NCI-H1417 treated with DMSO at 0.1 percent for 48 hours (cell line): ENCODE measurements around the gene ZNF595.
"Not testable (repeated sequence)": the region's sequence is repeated elsewhere in the genome, so short reads cannot be mapped to it uniquely, and the experiment has no call there.

Experiments used
- DNase-seq: peaks from one replicate; lab custom pipeline; 2025; lab: John Stamatoyannopoulos, UW

Gene ZNF595

DNA sequence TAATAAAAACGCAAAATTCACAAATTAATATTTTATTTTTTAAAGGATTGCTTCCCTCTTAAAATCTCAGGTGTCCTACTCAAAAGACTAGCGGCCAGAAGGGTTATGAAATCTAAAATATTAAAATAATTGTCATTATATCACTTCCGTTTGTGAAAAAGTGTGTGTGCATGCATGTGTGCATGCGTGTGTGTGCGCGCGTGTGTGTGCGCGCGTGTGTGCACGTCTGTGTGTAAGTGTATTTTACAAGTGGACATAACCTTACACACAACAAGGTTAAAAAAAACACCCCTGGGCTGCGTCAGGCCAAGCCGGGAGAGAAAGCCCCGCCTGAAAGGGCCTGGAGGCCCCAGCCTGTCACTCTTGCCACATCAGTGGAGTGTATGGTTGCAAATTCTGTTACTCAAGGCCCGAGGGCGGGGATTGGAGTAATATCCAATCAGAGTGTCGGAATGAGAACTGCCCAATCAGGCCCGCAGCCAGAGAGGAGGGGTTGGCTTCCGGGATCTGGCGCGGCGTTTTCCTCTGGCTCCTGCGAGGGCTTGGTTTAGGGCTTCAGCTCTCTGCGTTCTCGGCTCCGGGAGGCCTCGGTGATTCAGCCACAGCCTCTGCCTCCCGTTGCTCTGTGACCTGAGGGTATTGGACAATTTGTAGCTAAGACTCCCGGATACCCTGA, at the start of gene ZNF595:
ZNF595 (plus strand) TSS at position 518 of the 676 bp plus-strand sequence. CDS start 168 bp downstream, outside the sequence.
- not testable (repeated sequence) for DNase-seq

DNA sequence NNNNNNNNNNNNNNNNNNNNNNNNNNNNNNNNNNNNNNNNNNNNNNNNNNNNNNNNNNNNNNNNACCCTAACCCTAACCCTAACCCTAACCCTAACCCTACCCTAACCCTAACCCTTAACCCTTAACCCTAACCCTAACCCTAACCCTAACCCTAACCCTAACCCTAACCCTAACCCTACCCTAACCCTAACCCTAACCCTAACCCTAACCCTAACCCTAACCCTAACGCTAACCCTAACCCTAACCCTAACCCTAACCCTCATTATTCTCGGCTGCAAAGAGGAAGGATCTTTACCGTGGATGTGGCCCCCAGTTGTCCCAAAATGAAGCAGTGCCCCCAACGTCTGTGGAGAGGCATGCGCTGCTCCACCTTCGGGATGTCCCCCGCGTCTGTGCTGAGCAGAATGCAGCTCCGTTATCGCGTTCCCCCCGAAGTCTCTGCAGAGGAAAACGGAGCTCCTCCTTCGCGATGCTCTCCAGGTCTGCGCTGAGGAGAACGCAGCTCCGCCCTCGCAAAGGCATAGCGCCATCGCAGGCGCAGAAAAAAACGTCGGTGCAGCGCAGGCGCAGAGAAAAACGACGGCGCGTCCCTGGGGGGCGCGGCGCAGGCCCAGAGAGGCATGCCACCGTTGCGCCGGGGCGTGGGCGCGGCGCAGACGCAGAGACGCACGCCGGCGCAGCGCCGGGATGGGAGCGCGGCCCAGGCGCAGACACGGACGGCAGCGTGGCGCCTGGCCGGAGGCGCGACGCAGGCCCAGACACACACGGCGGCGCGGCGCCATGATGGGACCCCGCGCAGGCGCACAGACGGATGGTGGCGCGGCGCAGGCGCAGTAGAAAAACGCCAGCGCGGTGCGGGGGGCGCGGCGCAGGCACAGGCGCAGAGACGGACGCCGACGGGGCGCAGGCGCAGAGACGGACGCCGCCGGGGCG, 42.9 kb upstream of the ZNF595 start:
- not testable (repeated sequence) for DNase-seq

DNA sequence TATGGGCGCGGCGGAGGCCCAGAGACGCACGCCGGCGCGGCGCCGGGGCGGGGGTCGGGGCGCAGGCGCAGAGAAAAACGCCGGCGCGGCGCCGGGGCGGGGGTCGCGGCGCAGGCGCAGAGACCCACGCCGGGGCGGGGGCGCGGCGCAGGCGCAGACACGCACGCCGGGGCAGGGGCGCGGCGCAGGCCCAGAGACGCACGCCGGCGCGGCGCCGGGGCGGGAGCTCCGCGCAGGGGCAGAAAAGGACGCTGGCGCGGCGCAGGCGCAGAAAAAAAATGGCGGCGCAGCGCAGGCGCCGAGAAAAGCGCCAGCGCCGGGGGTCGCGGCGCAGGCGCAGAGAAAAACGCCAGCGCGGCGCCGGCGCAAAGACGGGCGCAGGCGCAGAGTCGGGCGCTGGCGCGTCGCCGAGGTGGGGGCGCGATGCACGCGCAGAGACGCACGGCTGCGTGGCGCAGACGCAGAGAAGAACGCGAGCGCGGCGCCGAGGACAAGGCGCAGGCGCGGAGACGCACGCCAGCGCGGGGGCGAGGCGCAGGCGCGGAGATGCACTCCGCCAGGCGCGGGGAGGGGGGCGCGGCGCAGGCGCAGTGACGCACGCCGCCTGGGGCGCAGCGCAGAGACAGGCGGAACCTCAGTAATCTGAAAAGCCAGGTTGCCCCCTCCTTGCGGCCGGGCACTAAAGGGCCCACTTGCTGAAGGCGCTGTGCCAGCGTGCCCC, 41.9 kb upstream of the ZNF595 start:
- DNase-seq, result not testable (repeated sequence)

DNA sequence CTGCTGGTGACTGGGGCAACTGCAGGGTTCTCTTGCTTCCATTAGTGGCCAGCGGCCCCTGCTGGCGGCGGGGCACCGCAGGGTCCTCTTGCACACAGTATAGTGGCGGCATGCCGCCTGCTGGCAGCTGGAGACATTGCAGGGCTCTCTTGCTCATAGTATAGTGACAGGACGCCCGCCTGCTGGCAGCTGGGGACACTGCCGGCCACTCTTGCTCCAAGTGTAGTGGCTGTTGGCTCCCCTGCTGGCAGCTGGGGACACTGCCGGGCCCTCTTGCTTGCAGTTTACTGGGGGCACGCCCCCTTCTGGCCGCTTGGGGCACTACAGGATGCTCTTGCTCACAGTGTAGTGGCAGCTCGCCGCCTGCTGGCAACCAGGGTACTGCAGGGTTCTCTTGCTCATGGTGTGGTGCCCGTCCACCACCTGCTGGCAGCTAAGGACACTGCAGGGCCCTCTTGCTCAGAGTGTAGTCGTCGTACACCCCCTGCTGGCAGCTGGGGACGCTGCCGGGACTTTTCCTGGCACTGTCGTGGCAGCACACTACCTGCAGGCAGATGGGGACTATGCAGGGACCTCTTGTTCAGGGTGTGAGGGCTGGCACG, 41.2 kb upstream of the ZNF595 start:
- not testable (repeated sequence) for DNase-seq

DNA sequence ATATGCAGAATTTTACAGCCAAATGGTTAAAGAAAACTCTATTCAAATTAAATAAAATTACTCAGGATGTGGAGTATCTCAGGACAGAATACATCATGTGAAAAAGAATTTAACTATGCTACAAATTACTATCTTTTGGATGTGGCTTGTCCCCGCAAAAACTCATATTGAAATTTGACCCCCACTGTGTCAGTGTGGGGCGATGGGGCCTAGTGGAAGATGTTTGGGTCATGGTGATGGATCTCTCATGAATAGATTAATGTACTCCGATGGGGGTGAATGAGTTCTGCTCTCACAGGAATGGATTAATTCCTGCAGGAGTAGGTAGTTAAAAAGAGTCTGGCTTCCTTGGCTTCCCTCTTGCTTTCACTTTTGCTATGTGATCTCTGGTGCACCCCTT, 35.0 kb upstream of the ZNF595 start:
- not testable (repeated sequence) for DNase-seq

DNA sequence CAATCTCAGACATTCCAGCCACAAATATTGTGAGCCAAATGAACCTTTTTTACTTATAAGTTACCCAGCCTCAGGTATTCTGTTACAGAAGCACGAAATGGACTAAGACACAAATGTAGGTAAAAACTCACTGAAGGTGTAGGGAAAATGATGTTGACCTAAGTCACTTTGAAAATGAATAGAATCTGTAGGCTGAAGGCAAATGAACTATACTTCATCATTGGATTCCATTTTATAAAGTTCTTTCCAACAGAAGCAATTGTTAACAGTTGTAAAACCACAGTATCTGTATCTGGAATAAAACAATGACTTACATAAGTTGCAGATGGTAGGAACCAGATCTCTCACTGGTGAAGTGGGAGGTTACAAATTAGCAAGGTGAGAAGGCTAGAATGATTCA, 34.5 kb upstream of the ZNF595 start:
- not testable (repeated sequence) for DNase-seq

DNA sequence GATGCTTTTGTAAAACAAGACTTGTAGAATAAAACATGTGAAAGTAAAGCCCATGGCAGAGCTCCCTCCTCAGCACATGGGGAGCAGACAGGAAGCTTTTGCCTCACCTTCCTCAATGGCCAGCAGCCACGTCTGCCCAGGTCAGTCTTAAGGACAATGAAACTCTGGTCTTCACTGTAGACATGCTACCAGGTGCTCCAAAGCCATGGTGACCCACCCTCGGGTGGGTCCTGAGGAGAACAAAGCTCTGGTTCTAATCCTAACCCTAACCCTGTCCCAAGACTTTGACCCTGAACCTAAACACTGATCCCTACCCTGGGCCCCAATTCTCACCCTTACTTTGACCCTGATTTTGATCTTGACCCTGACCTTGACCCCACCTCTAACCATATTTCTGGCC, 30.2 kb upstream of the ZNF595 start:
- not testable (repeated sequence) for DNase-seq

DNA sequence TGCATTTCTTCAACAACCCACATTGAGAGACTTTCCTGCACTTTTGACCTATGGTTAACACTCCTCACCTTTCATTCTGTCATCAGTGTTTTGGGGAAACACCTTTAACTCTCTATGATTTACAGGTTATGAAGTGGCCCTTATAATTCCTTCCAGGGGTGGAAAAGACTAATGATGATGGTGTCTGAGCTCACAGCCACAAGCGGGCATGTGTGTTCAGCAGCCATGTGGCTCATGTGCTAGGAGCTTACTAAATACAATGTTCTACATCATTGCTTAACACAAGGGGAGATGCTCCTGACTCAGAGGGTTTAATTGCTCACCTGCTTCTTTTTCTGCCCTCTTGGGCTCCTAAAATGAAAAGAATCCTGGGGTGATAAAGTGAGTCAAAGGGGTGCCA, 28.8 kb upstream of the ZNF595 start:
- not testable (repeated sequence) for DNase-seq

DNA sequence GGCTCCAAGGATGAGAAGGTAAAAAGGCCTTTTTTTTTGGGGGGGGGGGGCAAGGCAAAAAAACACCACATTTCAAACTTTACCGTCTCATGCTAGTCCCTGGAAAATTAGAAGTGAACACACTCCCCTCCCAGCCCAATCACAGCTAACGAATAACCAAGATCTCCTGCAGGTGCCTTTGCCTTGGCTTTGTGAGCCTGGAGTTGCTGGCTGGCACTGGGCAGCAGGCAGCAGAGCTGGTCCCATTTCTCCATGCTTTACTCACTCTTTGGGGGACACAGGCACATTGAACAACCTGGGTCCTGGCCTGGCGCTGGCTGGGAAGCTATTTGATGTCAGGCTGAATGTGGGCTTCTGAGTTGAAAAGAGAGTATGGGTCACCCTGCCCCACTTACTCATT, 25.6 kb upstream of the ZNF595 start:
- DNase-seq, result not testable (repeated sequence)

DNA sequence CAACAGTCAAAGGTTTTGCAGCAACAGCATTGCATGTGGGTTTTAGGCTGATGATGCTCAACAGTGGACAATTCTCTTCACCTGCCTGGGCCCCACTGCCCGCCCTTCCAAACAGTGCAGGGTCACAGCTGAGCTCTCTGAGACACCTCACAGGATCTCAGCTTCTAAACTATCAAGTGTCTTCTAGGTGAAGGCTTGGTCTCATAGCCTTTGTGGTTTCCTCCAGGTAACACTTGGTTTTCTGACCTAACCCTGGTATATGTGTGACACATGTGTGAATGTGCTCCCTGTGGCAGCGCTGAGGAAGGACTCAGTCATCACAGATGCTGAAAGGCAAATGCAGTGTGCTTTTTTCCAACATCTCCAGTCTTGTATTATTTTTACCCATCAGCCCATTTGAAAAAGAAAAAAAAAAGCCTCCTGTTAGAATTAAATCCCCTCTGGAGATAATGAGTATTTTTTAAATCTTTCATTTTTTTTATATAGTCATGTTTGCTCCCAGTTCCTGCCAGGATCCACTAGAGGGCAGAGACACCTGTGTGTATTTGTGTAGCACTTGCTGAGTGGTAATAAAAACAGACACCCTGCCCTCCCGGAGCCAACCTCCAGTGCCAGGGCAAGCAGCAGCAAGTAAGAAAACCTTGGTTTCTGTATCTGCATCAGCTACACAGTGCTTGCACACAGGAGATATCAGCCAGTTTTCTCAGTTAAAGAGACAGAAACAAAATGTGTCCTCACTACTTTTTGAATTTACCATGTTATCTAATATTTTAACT, 24.2 kb upstream of the ZNF595 start:
- DNase-seq, result not testable (repeated sequence)

DNA sequence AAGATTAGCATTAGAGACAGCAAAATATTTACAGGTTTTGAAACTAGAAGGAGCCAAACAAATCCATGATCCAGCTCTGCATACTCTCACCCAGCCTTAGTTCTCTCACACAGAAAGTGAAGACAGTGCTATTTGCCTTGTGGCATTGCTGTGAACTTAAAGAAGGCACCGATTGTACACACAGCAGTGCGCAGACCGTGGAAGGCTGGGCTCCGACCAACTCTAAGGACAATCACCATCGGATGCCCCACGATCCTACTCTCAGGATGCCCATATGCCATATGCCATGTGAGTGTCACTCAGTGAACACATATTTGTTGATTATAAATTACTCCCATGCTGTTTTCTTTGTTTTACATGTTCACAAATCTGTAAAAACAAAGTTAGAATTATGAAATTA, 19.8 kb upstream of the ZNF595 start:
- not testable (repeated sequence) for DNase-seq

DNA sequence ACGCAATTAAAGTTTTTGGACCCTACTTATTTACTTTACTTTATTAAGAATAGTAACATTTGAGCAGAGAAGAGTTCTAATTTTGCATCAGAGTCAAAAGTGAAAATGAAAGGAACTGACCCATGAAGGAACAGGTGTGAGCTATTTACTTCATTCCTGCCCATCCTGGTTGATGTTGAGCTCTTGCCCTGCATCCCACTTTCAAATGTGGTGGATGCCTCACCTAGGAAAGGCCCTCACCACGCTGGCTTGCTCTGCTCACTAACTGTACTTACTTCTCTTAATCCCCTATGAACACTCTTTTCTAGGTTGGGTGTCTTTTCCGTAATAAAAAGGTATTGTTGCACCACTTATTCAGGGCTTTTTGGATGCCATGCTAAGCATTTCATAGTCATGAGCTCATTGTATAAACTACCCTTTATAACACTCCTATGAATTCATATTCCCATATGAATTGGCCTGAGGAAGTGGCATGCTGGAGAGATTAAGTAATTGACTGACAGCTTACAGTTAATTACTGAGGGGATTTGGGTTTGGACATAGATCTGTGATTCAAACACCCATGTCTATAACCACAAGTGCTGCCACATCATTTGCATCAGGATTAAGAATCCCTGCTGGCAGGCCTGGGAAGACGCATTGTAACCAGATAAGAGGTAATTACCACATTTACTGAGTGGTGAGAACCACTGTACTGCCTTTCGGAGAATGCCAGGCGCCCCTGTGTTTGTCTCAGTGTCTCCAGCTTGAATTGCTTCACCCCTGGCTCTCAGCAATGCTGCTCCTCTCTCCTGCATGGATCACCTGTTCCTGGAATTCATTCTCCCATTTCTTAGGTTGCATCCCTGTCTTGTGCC, 16.3 kb upstream of the ZNF595 start:
- DNase-seq, result not testable (repeated sequence)

DNA sequence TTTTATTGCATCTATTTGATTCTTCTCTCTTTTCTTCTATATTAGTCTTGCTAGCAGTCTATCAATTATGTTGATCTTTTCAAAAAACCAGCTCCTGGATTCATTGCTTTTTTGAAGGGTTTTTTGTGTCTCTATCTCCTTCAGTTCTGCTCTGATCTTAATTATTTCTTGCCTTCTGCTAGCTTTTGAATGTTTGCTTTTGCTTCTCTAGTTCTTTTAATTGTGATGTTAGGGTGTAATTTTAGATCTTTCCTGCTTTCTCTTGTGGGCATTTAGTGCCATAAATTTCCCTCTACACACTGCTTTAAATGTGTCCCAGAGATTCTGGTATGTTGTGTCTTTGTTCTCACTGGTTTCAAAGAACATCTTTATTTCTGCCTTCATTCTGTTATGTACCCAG, 14.9 kb upstream of the ZNF595 start:
- DNase-seq, result not testable (repeated sequence)

DNA sequence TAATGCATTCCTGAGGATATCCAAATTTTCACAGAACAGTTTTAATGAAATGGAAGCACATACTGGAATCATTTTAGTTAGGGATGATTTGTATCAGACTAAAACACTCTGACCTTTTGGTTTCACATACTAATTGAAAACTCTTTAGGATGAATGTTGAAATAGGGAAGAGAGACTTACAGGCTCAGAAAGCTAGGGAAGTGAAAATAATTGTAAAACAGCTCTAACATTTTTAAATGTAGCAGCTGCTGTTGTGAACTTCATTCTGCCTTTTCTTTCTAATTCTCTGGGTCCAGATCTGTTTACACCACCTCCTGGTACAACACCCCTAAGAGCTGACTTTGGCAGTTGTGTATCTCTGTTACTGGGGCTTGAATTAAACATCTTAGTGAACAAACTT, 9.7 kb upstream of the ZNF595 start:
- DNase-seq, result not testable (repeated sequence)

DNA sequence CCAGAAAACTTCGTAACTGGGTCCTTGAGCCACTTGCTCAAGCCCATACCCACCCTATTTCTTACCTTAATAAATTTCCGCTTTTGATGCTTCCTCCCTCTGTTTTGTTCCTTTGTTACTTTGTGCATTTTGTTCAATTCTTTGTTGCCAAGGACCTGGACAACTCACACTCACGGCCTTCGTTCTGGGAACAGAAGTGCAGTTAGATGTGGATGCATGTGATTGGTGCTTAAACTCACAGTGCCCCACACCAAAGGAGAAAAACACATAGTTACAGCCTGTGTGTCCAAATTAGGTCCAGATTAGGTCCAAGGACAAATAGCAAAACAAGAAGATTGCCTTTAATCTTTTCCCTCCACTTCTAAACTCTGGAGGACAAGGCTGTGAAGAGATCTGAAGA, 1.9 kb upstream of the ZNF595 start:
- DNase-seq, result not testable (repeated sequence)

DNA sequence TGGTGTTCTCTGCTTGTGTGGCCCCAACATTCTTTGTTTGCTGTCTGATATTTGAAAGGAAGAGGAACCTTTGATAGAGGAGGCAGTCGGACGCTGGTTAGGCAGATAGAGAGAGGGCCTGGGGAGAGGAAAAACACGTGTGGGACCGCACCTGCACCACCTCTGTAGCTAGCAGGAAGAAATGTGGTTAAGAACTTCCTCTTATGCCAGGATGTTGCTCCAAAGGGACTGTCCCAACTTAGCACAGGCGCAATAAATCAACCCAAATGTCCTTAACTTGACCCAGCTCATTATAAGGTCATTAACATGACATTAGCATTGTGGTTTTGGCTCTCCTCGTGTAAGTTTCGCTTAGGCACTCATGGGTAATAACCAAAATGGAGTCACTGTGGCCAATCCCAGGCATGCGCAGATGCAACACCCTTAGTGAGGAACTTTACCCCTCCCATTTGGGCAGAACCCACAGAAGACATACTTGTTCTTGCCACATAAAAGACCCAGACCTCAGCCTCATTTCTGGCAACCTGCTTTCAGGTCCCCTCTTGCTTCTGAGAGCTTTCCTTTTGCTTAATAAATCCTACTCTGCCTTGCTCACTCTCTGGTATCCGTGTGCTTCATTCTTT, 1.4 kb upstream of the ZNF595 start:
- DNase-seq, result not testable (repeated sequence)

DNA sequence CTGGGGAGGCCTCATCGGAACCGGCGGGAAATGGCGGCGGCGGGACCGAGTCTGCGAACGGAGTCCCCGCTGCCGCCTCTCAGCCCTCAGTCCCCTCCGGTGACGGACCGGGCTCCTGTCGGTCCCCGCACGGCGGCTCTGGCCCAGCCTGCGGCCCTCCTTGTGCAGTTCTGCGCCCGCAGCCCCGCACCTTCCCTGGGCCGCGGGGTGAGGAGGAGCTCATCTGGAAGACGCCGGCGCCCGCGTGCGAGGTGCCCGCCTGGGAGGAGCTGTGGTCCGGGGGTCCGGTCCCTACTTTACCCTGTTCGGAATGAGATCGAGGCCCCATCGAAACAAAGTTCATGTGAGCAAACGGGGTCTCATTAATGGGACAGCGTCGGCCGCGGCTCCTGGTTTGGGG, 400 bp downstream of the ZNF595 start:
- not testable (repeated sequence) for DNase-seq

DNA sequence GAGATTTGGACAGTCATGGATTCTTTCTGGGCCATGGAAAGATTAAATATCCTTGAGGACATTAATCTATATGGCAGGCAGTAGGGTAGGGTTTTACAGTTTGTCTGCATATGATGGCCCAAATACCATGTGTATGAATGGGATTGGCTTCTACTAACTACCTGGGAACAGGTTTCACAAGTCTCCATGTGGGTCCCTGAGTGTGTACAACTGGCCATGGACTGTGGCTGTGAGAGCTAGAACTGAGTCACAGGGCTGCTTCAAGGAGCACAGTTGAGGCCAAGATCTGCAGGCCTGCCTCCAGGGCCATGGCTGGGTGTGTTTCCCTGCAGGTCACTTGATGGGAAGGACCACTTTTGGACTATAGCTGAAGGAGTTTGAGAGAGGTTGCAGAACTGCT, 11.6 kb downstream of the ZNF595 start:
- not testable (repeated sequence) for DNase-seq

DNA sequence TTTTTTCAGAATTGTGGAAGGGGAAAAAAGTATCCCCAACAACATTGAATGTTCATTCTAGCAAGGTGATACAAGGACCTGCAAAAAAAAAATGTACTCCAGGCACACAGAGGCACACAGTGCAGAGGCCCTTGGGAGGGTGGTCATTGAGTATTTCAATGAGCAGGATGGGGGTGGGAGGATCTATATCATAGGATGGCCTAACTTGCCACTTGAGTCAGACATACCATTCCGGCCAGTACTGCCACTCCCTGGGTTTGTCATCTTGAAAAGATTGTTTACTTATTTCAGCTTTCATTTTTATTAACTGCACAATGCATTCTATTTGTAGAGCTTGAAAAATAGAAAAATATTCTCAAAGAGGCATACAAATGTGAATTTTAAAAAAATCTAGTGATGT, 18.7 kb downstream of the ZNF595 start:
- no peak for DNase-seq

DNA sequence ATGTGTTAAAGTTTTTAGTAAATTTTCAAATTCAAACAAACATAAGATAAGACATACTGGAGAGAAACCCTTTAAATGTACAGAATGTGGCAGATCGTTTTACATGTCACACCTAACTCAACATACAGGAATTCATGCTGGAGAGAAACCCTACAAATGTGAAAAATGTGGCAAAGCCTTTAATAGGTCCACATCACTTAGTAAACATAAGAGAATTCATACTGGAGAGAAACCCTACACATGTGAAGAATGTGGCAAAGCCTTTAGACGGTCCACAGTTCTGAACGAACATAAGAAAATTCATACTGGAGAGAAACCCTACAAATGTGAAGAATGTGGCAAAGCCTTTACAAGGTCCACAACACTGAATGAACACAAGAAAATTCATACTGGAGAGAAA, 32.8 kb downstream of the ZNF595 start:
- DNase-seq, result no peak
